HG02938 (cell line): ENCODE measurements around the gene MEDAG.

ENCODE experiments used
- ATAC-seq: cut with Tn5 transposase; IDR thresholded peaks from one replicate; pipeline ENCODE4 v1.9.1; 2021; ENCODE audit warnings: mild to moderate bottlenecking, moderate library complexity; ENCODE audit not compliant: unreplicated experiment

The MEDAG gene

DNA sequence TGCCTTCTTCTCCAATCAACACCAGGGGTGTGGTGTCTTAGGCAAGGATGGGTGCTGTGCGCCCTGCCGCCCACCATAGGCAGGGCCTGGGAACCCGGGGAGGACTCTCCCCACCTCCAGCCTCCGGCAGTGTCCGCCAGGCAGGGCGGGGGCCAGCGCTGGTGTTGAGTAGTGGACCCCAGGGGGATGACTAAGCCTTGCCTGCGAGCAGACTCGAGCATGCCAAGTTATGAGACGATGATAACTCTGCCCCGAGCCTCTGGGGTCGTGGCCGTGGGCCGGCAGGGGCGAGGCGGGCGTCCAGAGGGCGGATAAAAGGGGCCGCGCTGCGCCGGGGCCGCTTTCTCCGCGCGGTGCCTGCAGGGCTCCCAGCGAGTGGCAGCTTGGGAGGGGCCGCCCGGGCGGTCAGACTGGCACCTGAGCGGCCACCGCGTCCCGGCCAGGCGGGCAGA is at the start of gene MEDAG:
Gene MEDAG, plus strand, starts transcription at position 340 of the 452 bp plus-strand sequence. CDS start 245 bp downstream, outside the sequence.
- ATAC-seq: no peak

DNA sequence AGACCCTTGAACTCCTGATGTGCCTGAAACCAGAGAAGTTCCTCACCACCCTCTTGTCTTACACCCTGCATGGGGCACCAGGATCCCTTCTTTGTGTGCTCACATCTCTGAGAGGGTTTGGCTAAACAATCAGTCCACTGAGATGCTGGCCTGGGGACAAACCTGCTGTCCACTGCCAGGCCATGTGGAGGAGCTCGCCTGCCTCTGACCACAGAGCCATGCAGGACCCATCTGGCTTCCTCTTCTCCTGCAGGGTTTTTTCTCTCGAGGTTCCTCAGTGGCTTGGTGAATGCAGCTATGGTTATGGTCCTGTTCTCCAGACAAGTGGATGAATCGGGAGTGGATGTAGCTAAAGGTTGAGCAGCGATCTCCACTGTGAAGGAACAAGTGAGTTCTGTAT is 49.1 kb upstream of the MEDAG start:
- no peak for ATAC-seq

DNA sequence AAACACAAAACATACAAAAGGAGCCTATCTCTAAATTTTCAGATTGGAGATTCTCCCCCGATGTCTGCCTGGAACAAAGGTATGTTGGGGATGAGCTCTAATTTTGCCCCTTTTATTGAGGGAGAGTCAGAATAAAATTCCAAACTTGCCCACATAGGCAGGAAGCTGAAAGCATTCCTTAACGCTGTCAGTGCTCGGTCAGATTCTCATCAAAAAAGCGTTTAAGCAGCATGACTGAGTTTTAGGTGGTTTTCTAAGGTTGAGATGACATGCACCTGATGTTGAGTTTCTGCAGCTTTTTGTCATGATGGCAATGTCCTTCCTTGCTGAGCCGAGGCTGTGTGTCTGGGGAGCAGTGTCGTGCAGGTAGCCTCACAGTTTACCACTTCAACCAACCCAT is 48.4 kb upstream of the MEDAG start:
- ATAC-seq: no peak

DNA sequence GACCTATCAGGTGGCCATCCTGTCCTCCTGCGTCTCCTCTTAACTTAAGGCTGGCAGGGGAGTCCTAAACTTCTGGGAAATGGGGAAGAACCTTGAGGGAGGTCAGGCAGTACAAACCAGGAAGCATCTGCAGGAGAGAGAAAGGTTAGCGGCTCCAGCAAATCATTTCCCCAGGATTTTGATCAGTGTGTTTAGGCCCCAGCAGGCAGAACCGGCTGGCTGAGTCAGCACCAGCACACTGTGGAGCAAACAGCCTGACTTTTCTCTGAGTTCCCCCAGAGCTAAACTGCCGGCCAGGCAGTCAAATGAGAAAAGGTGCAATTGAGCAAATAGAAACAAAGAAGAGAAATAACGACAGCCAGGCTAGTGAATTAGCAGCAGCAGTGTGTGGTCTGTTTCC is 46.7 kb upstream of the MEDAG start:
- no peak for ATAC-seq

DNA sequence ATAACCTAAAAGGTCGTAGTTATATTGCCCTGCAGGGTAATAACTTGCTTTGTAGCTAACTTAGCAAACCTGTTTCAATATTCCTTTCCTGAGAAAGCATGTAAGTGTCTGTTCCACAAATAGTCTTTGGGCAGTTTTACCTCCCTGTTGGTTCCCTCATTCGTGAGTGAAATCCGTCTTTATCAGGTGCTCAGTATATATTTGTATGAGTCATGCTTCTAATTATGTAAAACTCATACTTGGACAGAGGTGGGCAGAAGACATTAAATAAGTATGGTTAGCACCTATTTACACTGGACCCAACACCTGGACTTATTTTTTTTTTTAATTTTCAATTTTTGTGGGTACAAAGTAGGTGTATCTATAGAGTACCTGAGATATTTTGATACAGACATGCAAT is 44.9 kb upstream of the MEDAG start:
- no peak for ATAC-seq

DNA sequence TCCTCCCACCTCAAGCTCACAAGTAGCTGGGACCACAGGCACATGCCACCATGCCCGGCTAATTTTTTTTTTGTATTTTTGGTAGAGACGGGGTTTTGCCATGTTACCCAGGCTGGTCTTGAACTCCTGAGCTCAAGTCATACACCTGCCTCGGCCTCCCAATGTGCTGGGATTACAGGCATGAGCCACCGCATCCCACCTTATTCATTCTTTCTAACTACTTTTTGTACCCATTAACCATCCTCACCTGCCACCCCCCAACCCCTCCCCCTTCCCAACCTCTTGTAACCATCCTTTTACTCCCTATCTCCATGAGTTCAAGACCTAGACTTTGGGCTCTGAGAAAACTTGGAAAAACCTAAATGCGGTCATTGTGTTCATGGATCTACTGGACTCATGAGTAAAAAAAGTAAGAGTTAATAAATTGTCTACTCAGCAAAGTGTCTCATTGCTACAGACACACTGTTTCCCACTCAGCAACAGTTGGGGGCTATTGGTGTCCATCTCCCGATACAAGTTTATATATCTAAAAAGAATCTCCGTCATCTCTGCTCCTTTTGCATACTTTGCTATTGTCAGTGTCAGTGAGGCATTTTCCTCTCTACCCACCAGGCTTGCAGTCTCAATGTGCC is 44.1 kb upstream of the MEDAG start:
- no peak for ATAC-seq

DNA sequence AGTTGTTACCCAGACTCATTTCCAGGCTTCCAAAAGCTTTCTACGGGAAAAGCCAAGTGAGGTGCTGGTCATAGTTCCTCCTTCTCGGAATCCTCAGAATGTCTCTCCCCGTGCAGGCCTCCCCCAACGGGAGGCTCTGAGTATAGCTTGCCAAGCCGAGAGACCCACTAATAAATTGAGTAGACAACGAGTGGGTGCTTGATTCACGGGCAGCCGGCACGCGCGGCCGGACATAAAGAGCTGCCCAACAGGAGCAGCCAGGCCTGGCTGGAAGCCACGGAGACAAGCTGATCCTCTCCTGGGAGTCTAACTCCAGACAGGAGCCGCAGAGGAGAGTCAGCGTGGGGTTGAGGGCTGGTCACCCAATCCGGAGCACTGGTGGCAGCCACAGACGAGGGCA is 43.4 kb upstream of the MEDAG start:
- ATAC-seq: no peak

DNA sequence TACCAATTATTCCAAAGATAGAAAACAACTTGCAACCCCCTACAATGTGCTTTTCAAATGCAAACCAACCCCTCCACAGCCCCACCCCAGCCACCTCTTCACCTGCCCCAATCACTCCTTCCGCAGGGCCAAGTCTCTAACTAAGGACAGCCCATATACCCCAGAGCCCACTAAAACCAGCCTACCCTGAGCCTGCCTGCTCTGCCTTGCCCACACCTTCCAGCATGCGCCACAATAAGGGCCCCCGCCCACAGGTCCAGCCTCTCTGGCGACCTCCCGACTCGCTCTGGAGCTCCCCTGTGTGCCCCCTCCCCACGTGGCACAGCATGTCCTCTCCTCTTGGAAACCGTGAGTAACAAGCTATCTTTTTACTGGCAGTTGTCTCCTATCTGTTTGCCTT is 42.8 kb upstream of the MEDAG start:
- ATAC-seq: no peak

DNA sequence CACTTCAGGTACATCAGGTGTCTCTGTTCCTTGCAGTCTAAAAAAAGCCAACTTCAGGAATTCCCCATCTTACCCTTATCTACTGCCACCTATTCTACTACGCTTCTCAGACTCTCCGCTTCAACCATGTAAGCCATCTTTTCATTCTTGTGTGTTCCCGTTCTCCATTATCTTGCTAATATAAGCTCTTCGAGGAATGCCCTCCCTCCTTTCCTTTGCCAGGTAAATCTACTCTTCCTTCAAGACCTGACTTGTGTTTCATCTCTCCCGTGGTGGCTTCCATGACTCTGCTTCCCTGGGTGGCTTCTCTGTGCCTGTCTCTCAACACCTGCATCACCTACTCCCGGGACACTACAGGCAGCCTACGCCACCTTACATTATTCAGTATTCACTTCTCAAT is 42.3 kb upstream of the MEDAG start:
- no peak for ATAC-seq

DNA sequence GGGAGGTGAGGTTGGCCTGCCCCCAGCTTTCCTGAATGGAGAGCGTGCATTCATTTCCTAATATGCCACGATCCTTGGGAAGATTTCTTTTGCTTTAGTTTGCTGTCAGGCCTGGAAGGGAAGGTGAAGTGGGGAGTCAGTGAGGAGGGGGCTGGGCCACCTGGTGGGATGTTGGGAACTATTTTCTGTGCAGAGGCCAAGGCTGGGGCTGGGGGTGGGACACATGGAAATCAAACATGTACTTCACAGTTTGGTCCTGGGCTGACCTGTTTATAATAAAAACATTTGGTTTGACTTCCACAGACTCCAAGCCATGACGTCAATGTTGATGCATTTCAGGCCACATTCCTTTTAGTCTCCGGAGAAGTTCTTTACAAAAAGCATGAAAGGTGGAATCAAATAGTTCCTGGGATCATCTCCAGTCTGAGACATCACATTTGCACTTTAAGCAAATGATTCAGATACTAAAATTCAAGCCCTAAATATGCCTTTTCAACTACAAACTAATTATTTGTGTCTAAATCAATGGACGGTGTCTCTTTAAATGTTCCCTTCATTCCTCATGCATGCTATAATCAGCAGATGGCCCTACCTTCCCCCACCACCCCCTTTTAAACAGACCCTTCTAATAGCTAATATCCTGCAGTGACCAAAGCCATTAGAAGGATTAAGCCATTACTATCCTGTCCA is 41.5 kb upstream of the MEDAG start:
- ATAC-seq: no peak

DNA sequence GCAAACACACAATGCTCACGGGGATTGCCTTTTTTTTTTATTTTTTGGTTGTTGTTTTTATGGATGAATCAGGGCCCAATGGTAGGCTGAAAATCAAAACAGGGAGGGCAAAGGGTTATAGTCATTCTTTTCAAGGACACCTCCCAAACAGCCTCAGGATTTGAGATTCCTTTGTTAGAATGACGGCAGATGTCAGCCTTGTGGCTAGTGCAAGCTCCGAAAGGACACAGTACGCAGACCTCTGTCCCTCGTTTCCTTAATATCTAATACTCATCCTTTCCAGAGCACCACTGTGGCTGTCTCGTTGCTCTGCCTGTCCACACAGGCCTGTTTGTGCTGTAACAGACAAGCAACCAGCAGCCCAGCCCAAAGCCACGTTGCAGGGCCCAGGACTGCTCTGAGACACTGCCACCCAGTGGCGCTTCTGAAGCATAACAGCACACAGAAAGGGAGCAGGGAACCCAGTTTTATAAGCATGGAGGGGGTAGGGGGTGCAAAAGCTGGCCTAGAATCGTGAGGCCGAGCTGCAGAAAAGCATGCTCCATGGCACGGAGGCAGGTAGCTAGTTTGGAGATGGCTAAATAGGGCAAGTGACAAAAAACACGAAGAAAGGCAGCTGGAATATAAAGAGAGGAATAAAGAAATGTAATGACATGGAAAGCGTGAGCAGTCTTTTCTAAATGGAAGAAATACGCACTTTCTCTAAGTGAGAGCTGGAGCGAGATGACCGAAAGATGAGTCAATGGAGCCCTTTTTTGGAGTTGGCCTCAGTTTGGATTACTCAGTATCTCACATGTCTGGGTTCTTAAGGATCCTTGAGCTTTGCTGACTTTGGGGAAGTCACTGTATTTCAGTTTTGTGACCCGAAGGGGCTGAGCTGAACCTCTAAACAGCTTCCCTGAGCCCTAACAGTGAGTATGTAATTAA is 40.7 kb upstream of the MEDAG start:
- peak; percentile 73 for ATAC-seq

DNA sequence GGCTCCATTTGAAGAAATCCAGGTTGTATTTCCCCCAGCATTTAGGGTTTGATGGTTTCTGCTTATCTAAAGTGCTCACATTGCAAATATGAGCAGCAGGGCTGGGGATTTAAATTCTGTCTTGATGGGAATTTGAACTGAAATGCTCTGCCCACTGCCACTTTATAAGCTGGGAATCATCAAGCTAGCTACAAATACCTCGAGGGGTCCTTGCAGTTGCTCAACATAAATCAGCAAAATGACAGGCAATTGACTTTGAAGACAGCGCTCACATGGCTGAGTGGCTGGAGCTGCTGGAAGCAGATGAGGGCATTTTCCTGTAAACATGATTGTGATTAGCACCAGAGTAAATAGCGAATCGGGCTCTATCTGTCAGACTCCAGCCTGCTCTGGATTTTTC is 39.4 kb upstream of the MEDAG start:
- ATAC-seq: no peak

DNA sequence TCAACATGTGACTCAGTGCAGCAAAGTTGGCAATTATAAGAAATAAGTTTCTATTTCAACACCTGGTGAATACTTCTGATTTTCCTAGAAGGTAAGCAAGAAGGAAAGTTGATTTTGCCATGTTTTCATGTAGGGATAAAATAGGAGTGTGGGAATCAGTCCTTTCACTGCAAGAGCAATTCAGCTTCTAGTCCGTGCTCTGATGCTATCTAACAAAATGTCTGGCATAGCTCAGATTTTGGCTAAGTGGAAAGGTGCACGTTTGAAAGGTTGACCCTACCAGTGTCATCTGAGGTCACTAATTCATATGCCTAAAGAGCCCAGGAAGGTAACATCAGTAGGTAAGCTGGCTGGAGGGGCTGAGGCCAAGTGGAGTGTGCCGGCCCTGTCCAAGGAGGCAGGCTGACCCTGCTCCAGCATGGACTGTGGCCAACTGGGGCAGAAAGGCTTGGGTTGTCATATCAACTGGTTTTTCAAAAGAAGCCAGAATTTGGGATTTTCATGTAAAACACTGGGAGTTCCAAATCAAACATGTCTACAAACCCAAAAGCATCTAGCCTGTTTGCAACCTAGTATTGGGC is 38.9 kb upstream of the MEDAG start:
- ATAC-seq: no peak

DNA sequence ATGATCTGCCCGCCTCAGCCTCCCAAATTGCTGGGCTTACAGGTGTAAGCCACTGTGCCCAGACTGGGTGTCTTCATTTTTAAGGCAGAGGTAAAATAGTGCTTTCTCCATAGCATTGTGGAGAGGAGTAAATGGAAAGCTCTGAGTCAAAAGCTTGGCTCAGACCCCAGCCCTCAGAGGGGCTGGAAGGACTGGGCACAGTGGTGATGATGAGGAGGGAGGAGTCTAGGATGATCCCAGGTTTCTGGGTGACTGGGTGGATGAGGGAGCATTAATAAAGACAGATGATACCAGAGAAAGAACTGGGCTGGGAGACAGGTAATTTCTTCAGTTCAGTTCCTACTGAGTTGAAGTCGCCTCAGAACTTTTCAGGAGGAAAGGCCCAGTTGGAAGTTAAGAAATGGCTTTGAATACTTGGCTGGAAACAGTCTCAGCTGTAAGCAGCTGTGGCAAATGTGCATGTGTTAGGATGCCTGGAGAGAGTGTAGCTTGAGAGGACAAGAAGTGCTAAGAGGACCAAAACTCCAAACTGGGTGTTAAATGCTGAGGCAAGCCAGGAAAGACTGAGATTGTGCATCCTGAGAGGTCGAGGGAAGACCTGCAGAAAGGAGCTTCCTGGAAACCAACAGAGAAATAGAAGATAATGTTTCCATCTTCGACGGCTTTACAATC is 37.1 kb upstream of the MEDAG start:
- no peak for ATAC-seq

DNA sequence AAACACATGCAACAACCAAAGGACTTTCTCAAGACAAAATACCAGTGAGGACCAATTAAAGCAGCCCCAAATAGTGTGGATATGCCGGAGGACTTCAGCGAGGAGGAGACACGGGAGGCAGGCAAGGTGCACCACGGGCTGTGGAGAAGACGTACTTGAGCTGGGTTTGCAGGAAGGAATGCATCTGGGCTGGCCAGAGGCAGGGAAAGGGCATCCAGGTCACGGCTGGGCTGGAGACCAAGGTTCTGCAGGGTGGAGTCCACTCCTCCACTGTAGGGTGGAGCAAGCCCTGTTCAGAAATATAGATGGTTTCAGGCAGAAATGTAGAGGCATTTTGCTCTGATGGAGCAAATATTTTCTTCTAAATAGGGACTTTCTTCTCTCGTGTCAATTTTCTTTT is 36.6 kb upstream of the MEDAG start:
- no peak for ATAC-seq

DNA sequence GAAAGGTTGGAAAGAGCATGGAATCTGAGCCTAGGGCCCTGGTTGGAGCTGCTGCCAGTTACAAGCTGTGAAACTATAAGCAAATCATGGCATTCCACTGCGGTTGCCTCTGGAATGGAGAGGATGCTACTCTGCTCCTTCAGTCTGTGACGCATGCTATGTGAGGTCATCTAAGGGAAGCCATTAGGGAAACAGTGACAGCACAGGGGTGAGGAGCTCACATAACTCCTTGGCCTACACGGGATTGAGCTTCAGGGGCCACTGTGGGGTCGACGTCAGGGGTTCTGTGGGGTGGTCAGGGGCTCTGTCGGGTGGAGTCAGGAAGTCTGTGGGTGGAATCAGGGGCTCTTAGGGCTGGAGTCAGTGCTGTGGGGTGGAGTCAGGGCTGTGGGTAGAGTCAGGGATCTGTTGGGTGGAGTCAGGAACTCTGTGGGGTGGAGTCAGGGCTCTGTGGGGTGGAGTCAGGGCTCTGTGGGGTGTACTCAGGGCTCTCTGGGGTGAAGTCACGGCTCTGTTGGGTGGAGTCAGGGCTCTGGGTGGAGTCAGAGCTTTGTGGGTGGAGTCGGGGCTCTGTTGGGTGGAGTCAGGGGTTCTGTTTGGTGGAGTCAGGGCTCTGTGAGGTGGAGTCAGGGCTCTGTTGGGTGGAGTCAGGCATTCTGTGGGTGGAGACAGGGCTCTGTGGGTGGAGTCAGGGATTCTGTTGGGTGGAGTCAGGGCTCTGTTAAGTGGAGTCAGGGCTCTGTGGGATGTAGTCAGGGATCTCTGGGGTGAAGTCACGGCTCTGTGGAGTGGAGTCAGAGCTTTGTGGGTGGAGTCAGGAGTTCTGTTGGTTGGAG is 35.8 kb upstream of the MEDAG start:
- ATAC-seq: peak; percentile 50

DNA sequence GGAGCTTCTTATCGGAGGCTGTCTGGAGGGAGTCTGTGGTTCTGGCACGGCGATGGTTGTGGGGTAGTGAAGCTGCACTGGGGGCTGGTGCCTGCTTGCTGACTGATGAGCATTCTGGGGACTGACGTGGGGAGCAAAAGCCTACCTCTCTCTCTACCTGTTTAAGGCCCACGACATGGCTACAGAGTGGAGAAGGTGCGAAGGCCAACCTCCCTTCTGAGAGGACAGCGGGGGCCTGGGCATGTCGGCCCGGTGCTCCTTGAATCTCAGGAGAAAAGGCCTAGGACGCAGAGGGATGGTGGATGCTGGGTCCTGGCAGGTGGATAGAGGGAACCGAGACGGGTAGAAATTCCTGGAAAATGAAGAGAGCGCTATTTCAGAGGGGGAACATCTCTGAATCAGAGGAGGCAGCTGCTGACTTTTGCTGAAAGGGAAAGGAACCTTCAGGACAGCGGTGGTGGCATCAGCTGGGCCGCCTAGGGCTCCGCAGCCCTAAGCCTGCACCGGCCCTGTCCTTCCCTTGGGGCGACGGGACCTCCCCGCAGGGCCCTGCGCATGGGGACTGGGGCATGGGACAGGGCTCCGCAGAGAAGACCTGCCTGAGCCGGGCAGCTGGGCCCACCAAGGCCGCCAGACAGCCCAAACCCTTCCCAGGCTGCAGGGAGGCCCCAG is 35.0 kb upstream of the MEDAG start:
- no peak for ATAC-seq

DNA sequence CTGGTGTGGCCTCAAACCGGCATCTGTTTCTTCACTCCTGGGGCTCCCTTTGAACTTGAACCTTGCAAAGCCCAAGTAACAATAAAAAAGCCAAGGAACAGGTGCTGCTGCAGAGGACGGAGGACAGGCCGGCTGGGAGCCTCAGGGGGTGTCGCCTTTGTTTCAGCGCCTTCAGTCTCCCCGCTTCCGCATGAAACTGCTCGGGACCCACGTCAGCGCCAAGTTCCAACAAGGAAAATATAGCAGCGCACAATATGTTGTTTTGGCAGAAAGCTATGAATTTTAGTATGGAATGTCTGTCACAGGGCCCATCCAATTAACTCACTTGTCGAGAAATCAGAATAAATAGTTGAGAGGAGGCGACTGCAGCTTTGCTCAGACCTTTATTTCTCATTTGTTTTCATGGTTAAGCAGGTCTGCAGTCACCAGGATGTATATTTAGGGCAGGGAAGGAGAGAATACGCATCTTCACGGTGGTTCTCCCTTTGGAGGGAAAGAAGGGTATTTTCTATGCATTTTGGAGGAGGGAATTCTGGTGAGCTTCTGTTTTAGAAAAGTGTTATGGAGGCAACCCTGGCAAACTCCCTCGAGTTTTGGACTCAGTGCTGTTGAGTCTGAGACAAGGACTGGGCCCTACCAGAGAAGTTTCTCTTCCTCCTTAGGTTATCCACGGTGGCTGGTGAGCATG is 34.3 kb upstream of the MEDAG start:
- ATAC-seq: no peak

DNA sequence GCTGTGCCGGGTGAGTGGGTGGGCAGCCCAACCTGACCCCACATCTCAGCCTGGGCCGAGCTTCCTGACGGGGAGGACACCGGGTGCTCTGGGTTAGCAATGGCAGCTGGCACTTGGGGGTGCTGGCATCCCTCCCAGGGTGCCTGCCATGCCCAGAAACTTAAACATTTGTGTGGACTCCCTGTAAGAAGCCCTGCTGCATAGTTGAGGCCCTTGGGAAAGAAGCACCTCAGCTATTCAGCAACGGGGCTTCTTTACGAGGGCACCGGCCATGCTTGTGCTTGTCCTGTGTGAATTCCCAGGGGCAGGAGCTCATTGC is 33.8 kb upstream of the MEDAG start:
- no peak for ATAC-seq
